Prostate gland (tissue), 2 donors: ENCODE measurements around the gene LMAN1L.
A peak's percentile ranks its signal among the peaks of the same experiment; 100 is the strongest.

Source experiments
- POLR2AphosphoS5 ChIP-seq: sonication (generic); formaldehyde crosslinking; IDR thresholded peaks from one replicate; pipeline ENCODE4 v1.6.1; 2017; ENCODE audit warnings: antibody characterized with exemption
- TF ChIP-seq, protein P1 (sequence below), 4 experiments: fragments of 200-600 bp in 2 of 4; fragments of 450-650 bp in 2 of 4; sonication (generic) in 2 of 4; IDR thresholded peaks; 1 replicate in 3 of 4; 2 replicates in 1 of 4; pipeline ENCODE4 v1.5.1; 2016 to 2019; ENCODE audit warnings: antibody characterized with exemption in 4 of 4, mild to moderate bottlenecking in 2 of 4, moderate library complexity in 2 of 4

DNA sequence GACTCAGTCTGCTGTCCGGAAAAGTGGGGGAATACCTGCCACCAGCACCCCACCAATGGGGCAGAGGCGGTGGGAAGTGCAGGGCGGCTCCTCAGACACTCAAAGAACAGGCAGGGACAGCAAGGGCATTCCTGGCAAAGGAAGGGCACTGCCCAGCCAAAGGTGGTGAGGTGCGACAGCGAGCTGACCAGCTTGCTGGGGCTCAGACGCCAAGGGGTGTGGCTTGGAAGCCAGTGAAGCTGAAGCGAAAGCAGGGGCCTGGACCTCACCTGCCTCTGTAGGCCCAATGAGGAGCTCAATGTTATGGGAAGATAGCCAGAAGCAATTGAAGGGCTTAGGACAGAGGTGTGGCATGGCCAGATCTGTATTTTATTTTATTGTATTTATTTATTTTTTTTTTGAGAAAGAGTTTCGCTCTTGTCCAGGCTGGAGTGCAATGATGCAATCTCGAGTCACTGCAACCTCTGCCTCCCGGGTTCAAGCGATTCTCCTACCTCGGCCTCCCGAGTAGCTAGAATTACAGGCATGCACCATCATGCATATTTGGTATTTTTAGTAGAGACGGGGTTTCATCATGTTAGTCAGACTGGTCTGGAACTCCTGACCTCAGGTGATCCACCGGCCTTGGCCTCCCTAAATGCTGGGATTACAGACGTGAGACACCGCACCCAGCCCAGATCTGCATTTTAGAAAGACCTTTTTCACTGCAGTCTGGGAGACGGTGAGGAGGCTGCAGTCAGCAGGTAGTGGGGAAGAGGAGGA, 4.4 kb upstream of the LMAN1L start:
- TF ChIP-seq, protein P1, sequence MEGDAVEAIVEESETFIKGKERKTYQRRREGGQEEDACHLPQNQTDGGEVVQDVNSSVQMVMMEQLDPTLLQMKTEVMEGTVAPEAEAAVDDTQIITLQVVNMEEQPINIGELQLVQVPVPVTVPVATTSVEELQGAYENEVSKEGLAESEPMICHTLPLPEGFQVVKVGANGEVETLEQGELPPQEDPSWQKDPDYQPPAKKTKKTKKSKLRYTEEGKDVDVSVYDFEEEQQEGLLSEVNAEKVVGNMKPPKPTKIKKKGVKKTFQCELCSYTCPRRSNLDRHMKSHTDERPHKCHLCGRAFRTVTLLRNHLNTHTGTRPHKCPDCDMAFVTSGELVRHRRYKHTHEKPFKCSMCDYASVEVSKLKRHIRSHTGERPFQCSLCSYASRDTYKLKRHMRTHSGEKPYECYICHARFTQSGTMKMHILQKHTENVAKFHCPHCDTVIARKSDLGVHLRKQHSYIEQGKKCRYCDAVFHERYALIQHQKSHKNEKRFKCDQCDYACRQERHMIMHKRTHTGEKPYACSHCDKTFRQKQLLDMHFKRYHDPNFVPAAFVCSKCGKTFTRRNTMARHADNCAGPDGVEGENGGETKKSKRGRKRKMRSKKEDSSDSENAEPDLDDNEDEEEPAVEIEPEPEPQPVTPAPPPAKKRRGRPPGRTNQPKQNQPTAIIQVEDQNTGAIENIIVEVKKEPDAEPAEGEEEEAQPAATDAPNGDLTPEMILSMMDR (IDR thresholded peaks at IDR 0.05), result no peak
- peak; percentile 75 for TF ChIP-seq POLR2AphosphoS5
